IMR-90 (cell line): ENCODE results near the gene S100A5. TPM values are rescaled to one million over a fixed set of nuclear protein-coding genes. Genes with fewer than 3 reads are reported as not detected.

Experiments
- ATAC-seq: fragments of 200-7000 bp; cut with Tn5 transposase; 2 replicates; pipeline ENCODE4 v1.9.1; 2020; ENCODE audit warnings: low read depth, mild to moderate bottlenecking, moderate library complexity
- BruUV-seq: library from RNA; stranded (reverse); fragments of 400-500 nt; replicated peaks from 2 replicates; lab custom pipeline; 2021; lab: Mats Ljungman, UMichigan
- CTCF ChIA-PET: fragments of 300-600 bp; formaldehyde crosslinking; extraction: SDS; loops from one replicate; lab custom pipeline; 2021; ENCODE audit warnings: antibody characterized with exemption; lab: Yijun Ruan, JAX
- POLR2A ChIA-PET: fragments of 300-600 bp; sonication (Branson Sonifier 250); formaldehyde crosslinking; loops from one replicate; lab custom pipeline; 2022; ENCODE audit warnings: antibody characterized with exemption; ENCODE audit not compliant: unreplicated experiment; lab: Charles Lee
- DNase-seq: peaks from one replicate; pipeline ENCODE4 v3.0.0; 2013
- H2AFZ ChIP-seq: replicated peaks from 2 replicates; pipeline ENCODE3; 2013; ENCODE audit warnings: low read length, mild to moderate bottlenecking; ENCODE audit not compliant: poor library complexity
- H2AK5ac ChIP-seq: 2 replicates; pipeline ENCODE4 v1.6.1; 2013; ENCODE audit warnings: low read depth, low read length, inconsistent platforms
- H2AK9ac ChIP-seq: replicated peaks from 2 replicates; pipeline ENCODE3; 2013; ENCODE audit warnings: mild to moderate bottlenecking, low read depth, low read length, moderate library complexity; ENCODE audit not compliant: poor library complexity
- H2BK120ac ChIP-seq: 2 replicates; pipeline ENCODE4 v1.6.1; 2013; ENCODE audit warnings: low read depth, low read length, inconsistent platforms
- H2BK15ac ChIP-seq: 3 replicates; pipeline ENCODE4 v1.6.1; 2013; ENCODE audit warnings: low read depth, low read length, inconsistent platforms
- H2BK20ac ChIP-seq: 2 replicates; pipeline ENCODE4 v1.6.1; 2013; ENCODE audit warnings: low read depth, mild to moderate bottlenecking, inconsistent platforms, low read length, moderate library complexity
- H2BK5ac ChIP-seq: 2 replicates; pipeline ENCODE4 v1.6.1; 2013; ENCODE audit warnings: mild to moderate bottlenecking, low read depth, low read length, inconsistent platforms; ENCODE audit not compliant: poor library complexity, severe bottlenecking
- H3K14ac ChIP-seq: replicated peaks from 2 replicates; pipeline ENCODE4 v1.6.1; 2013; ENCODE audit warnings: low read depth, low read length, inconsistent platforms
- H3K18ac ChIP-seq: 2 replicates; pipeline ENCODE4 v1.6.1; 2013; ENCODE audit warnings: low read depth, low read length, control low read depth
- H3K23ac ChIP-seq: 2 replicates; pipeline ENCODE4 v1.6.1; 2013; ENCODE audit warnings: low read depth, low read length, inconsistent platforms
- H3K27ac ChIP-seq: 2 replicates; pipeline ENCODE4 v1.5.1; 2013; ENCODE audit warnings: mild to moderate bottlenecking, control low read depth, low read length; ENCODE audit not compliant: insufficient read depth
- H3K27me3 ChIP-seq: 2 replicates; pipeline ENCODE4 v1.6.1; 2013; ENCODE audit warnings: low read length; ENCODE audit not compliant: control insufficient read depth, insufficient read depth
- H3K36me3 ChIP-seq: 2 replicates; pipeline ENCODE4 v1.6.1; 2013; ENCODE audit warnings: low read length, mixed read lengths; ENCODE audit not compliant: control insufficient read depth, insufficient read depth
- H3K4ac ChIP-seq: 2 replicates; pipeline ENCODE4 v1.6.1; 2013; ENCODE audit warnings: low read depth, low read length, inconsistent platforms
- H3K4me1 ChIP-seq: 2 replicates; pipeline ENCODE4 v1.6.1; 2013; ENCODE audit warnings: low read length, mixed read lengths; ENCODE audit not compliant: control insufficient read depth, insufficient read depth
- H3K4me2 ChIP-seq: 2 replicates; pipeline ENCODE4 v1.6.1; 2013; ENCODE audit warnings: low read depth, mild to moderate bottlenecking, control low read depth, low read length, moderate library complexity
- H3K4me3 ChIP-seq: 2 replicates; pipeline ENCODE4 v1.5.1; 2013; ENCODE audit warnings: low read depth, mild to moderate bottlenecking, control low read depth, low read length, moderate library complexity; ENCODE audit not compliant: insufficient read depth
- H3K56ac ChIP-seq: 2 replicates; pipeline ENCODE4 v1.6.1; 2013; ENCODE audit warnings: low read length, inconsistent platforms; ENCODE audit not compliant: insufficient read depth; ENCODE audit errors: extremely low read depth
- H3K79me1 ChIP-seq, 2 experiments: 2 replicates each; pipeline ENCODE4 v1.6.1; 2013; ENCODE audit warnings: low read length in 2 of 2, inconsistent platforms in 1 of 2, low read depth in 1 of 2
- H3K9ac ChIP-seq: 2 replicates; pipeline ENCODE4 v1.6.1; 2013; ENCODE audit warnings: low read depth, low read length, control low read depth
- H3K9me1 ChIP-seq: 2 replicates; pipeline ENCODE4 v1.6.1; 2013; ENCODE audit warnings: low read length, inconsistent platforms; ENCODE audit not compliant: insufficient read depth
- H3K9me3 ChIP-seq: 2 replicates; pipeline ENCODE4 v1.6.1; 2013; ENCODE audit warnings: low read length; ENCODE audit not compliant: control insufficient read depth, insufficient read depth
- H4K20me1 ChIP-seq: 2 replicates; pipeline ENCODE4 v1.6.1; 2013; ENCODE audit warnings: low read length, inconsistent platforms; ENCODE audit not compliant: insufficient read depth
- H4K5ac ChIP-seq: 2 replicates; pipeline ENCODE4 v1.6.1; 2013; ENCODE audit warnings: mild to moderate bottlenecking, low read depth, low read length, control low read depth
- H4K8ac ChIP-seq, 2 experiments: 2 replicates each; pipeline ENCODE4 v1.6.1; 2013; ENCODE audit warnings: low read depth in 2 of 2, low read length in 2 of 2, control low read depth in 1 of 2, inconsistent platforms in 1 of 2
- H4K91ac ChIP-seq: 2 replicates; pipeline ENCODE4 v1.6.1; 2013; ENCODE audit warnings: low read depth, low read length, inconsistent platforms; ENCODE audit not compliant: insufficient read depth
- BHLHE40 ChIP-seq: fragments of 150-350 bp; IDR thresholded peaks from 2 replicates; pipeline ENCODE4 v1.6.1; 2016; ENCODE audit warnings: mild to moderate bottlenecking, low read depth, low read length
- CHD1 ChIP-seq: IDR thresholded peaks from 2 replicates; pipeline ENCODE4 v1.6.1; 2012; ENCODE audit warnings: low read depth, low read length, improper control_type of control experiment
- FOS ChIP-seq: fragments of 150-350 bp; IDR thresholded peaks from 2 replicates; pipeline ENCODE4 v1.6.1; 2016; ENCODE audit warnings: low read depth, low read length
- MAFK ChIP-seq: IDR thresholded peaks from 2 replicates; pipeline ENCODE4 v1.6.1; 2012; ENCODE audit warnings: low read depth, low read length, improper control_type of control experiment
- MAZ ChIP-seq: IDR thresholded peaks from 2 replicates; pipeline ENCODE4 v1.6.1; 2012; ENCODE audit warnings: low read depth, mild to moderate bottlenecking, low read length, improper control_type of control experiment, moderate library complexity, borderline replicate concordance
- NFE2L2 ChIP-seq: fragments of 150-350 bp; IDR thresholded peaks from 2 replicates; pipeline ENCODE4 v1.6.1; 2016; ENCODE audit warnings: low read depth, mild to moderate bottlenecking, low read length
- POLR2A ChIP-seq: IDR thresholded peaks from 2 replicates; pipeline ENCODE4 v1.6.1; 2012; ENCODE audit warnings: mild to moderate bottlenecking, low read depth, low read length
- RAD21 ChIP-seq: IDR thresholded peaks from 2 replicates; pipeline ENCODE4 v1.6.1; 2012; ENCODE audit warnings: low read length, improper control_type of control experiment
- RCOR1 ChIP-seq: IDR thresholded peaks from 2 replicates; pipeline ENCODE4 v1.6.1; 2012; ENCODE audit warnings: mild to moderate bottlenecking, low read length, improper control_type of control experiment; ENCODE audit not compliant: insufficient replicate concordance
- RFX5 ChIP-seq: IDR thresholded peaks from 2 replicates; pipeline ENCODE4 v1.8.0; 2012; ENCODE audit warnings: low read depth, mild to moderate bottlenecking, low read length, moderate library complexity
- SMC3 ChIP-seq: fragments of 150-350 bp; IDR thresholded peaks from 2 replicates; pipeline ENCODE4 v1.6.1; 2016; ENCODE audit warnings: low read depth, mild to moderate bottlenecking, antibody characterized with exemption, low read length, moderate library complexity
- WGBS, 2 experiments: methylation state at CpG; one replicate each; pipeline versions ENCODE4 v1.1.5 to v1.1.7; 2013; ENCODE audit warnings: missing lambda C conversion rate in 2 of 2; ENCODE audit not compliant: insufficient read length in 1 of 2; ENCODE audit errors: extremely low coverage in 2 of 2; 5-methylcytosine and 5-hydroxymethylcytosine counted together
- dilution Hi-C: fragments of 300-500 bp; cut with HindIII; formaldehyde crosslinking; loops from one replicate; pipeline ENCODE4 v1.14.3; 2018; ENCODE audit warnings: low sequenced_read_pairs; ENCODE audit not compliant: unreplicated experiment
- in situ Hi-C: fragments of 300-500 bp; cut with MboI; formaldehyde crosslinking; loops from 3 replicates; pipeline ENCODE4 v1.14.3; 2019; ENCODE audit warnings: low sequenced_read_pairs, inconsistent platforms, mixed read lengths
- intact Hi-C: fragments of 100-400 bp; cut with micrococcal nuclease; formaldehyde crosslinking; loops from 2 replicates; pipeline ENCODE4 v1.10.0; 2022
- polyA plus RNA-seq, 3 experiments: library from polyadenylated mRNA; depleted of rRNA; stranded (reverse); fragments of >200 nt; gene quantifications; 2 replicates each; pipeline ENCODE4 v1.2.3, GENCODE V29; 2012; ENCODE audit warnings: low replicate concordance in 1 of 3
- total RNA-seq: library from RNA; depleted of rRNA; stranded (reverse); fragments of >200 nt; gene quantifications from 2 replicates; pipeline ENCODE4 v1.2.3, GENCODE V29; 2012
- TF ChIP-seq, protein P1 (sequence below): fragments of 150-350 bp; IDR thresholded peaks from 2 replicates; pipeline ENCODE4 v1.6.1; 2017; ENCODE audit warnings: mild to moderate bottlenecking, antibody characterized with exemption, low read length, low read depth
- TF ChIP-seq, protein P2 (sequence below): fragments of 150-350 bp; IDR thresholded peaks from 2 replicates; pipeline ENCODE4 v1.6.1; 2016; ENCODE audit warnings: low read depth, mild to moderate bottlenecking, low read length, moderate library complexity, borderline replicate concordance
- TF ChIP-seq, protein P3 (sequence below): conservative IDR thresholded peaks from 2 replicates; pipeline ENCODE4 v1.5.1; 2012; ENCODE audit warnings: mild to moderate bottlenecking, low read depth, low read length, improper control_type of control experiment

Gene S100A5
- total and polyA plus RNA-seq, 2 of the 4 experiments (the other 2 are of a cell fraction) = 0.27 TPM; not detected in 1

DNA sequence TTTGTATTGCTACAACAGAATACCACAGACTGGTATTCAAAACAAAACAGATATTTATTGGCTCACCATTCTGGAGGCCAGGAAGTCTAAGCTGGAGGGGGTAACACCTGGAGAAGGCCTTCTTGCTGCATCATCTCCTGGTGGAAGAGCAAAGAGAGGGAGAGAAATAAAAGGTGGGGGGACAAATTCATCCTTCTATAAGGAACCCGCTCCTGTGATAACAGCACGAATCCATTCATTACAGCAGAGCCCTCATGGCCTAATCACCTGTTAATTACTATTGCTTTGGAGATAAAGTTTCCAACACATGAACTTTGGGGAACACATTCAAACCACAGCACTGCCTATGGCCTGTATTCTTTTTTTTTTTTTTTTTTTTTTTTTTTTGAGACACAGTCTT is 19.5 kb upstream of the S100A5 start:
- no peak overlapping the region for H3K14ac ChIP-seq
- no TSS peak for BruUV-seq
- no peak overlapping the region for H3K4me3 ChIP-seq
- H3K9ac ChIP-seq = no peak overlapping the region
- no peak overlapping the region for H4K8ac ChIP-seq
- no peaks in the 10 kb centered on the region for H3K27me3 ChIP-seq
- H2AK5ac ChIP-seq = no peak overlapping the region
- H2AFZ ChIP-seq = no peak overlapping the region
- no peak overlapping the region for H3K4ac ChIP-seq
- no CpG with 5 or more reads among the region's 2 CpGs for WGBS, 2 experiments
- H3K56ac ChIP-seq = no peak overlapping the region
- H3K36me3 ChIP-seq = no peaks in the 10 kb centered on the region
- no peaks in the 10 kb centered on the region for H3K9me3 ChIP-seq
- ATAC-seq (no peak), DNase-seq (no peak)
- dilution Hi-C loops (no loop called here), in situ Hi-C loops (loop anchor here (10.0 kb wide), 1 partner anchor 45 kb away; no protein-coding TSS in a partner anchor), intact Hi-C loops (no loop called here)
- no peak overlapping the region for H3K23ac ChIP-seq
- no peak overlapping the region for H2BK15ac ChIP-seq
- CTCF ChIA-PET = interaction anchor here (1.0 kb wide), 1 partner anchor 27 kb away, joined by 3 read pairs; no protein-coding TSS in a partner anchor
- no peak overlapping the region for H4K91ac ChIP-seq
- H3K18ac ChIP-seq = no peak overlapping the region
- peaks cover 7% of the 10 kb centered on the region; the same call in 1 of the 2 replicates for H3K9me1 ChIP-seq
- H4K20me1 ChIP-seq = no peaks in the 10 kb centered on the region
- no peak overlapping the region for H2BK120ac ChIP-seq
- POLR2A ChIA-PET = no interaction called here
- H2BK20ac ChIP-seq = no peak overlapping the region
- no peak overlapping the region for H2BK5ac ChIP-seq
- TF ChIP-seq SMC3 (no peak), POLR2A (no peak), RFX5 (no peak), NFE2L2 (no peak), CHD1 (no peak), MAFK (no peak), RCOR1 (no peak), BHLHE40 (no peak), FOS (no peak), RAD21 (no peak), MAZ (no peak)
- TF ChIP-seq, protein P1, sequence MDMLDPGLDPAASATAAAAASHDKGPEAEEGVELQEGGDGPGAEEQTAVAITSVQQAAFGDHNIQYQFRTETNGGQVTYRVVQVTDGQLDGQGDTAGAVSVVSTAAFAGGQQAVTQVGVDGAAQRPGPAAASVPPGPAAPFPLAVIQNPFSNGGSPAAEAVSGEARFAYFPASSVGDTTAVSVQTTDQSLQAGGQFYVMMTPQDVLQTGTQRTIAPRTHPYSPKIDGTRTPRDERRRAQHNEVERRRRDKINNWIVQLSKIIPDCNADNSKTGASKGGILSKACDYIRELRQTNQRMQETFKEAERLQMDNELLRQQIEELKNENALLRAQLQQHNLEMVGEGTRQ = no peak
- TF ChIP-seq, protein P2, sequence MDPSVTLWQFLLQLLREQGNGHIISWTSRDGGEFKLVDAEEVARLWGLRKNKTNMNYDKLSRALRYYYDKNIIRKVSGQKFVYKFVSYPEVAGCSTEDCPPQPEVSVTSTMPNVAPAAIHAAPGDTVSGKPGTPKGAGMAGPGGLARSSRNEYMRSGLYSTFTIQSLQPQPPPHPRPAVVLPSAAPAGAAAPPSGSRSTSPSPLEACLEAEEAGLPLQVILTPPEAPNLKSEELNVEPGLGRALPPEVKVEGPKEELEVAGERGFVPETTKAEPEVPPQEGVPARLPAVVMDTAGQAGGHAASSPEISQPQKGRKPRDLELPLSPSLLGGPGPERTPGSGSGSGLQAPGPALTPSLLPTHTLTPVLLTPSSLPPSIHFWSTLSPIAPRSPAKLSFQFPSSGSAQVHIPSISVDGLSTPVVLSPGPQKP = no peak
- TF ChIP-seq, protein P3, sequence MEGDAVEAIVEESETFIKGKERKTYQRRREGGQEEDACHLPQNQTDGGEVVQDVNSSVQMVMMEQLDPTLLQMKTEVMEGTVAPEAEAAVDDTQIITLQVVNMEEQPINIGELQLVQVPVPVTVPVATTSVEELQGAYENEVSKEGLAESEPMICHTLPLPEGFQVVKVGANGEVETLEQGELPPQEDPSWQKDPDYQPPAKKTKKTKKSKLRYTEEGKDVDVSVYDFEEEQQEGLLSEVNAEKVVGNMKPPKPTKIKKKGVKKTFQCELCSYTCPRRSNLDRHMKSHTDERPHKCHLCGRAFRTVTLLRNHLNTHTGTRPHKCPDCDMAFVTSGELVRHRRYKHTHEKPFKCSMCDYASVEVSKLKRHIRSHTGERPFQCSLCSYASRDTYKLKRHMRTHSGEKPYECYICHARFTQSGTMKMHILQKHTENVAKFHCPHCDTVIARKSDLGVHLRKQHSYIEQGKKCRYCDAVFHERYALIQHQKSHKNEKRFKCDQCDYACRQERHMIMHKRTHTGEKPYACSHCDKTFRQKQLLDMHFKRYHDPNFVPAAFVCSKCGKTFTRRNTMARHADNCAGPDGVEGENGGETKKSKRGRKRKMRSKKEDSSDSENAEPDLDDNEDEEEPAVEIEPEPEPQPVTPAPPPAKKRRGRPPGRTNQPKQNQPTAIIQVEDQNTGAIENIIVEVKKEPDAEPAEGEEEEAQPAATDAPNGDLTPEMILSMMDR = no peak
- H3K79me1 ChIP-seq = peaks cover under 1 to 17% of the 10 kb centered on the region in 2 experiments; a peak in 3 of 4 replicates
- H2AK9ac ChIP-seq = no peak overlapping the region
- H3K4me1 ChIP-seq = peaks cover 1% of the 10 kb centered on the region
- H3K27ac ChIP-seq = no peak overlapping the region
- no peak overlapping the region for H3K4me2 ChIP-seq
- no peak overlapping the region for H4K5ac ChIP-seq
